Adipocyte (in vitro differentiated cells): Measurements from ENCODE around the gene ACSS3.
"Not testable (repeated sequence)": the region's sequence is repeated elsewhere in the genome, so short reads cannot be mapped to it uniquely, and the experiment has no call there.

Experiments used
- DNase-seq: peaks from one replicate; pipeline ENCODE4 v3.0.0-alpha.2; 2015; ENCODE audit warnings: low read depth
- H3K27me3 ChIP-seq: replicated peaks from 2 replicates; pipeline ENCODE4 v1.7.0; 2013; ENCODE audit warnings: mild to moderate bottlenecking, low read length, moderate library complexity; ENCODE audit not compliant: control insufficient read depth, insufficient read depth
- H3K36me3 ChIP-seq: 2 replicates; pipeline ENCODE4 v1.7.0; 2013; ENCODE audit warnings: low read length, mild to moderate bottlenecking, moderate library complexity; ENCODE audit not compliant: control insufficient read depth, insufficient read depth, severe bottlenecking
- H3K4me1 ChIP-seq: 2 replicates; pipeline ENCODE4 v1.7.0; 2013; ENCODE audit warnings: mild to moderate bottlenecking, low read length, moderate library complexity; ENCODE audit not compliant: control insufficient read depth, insufficient read depth
- H3K4me3 ChIP-seq: 2 replicates; pipeline ENCODE4 v1.7.0; 2013; ENCODE audit warnings: mild to moderate bottlenecking, low read length, moderate library complexity
- H3K9ac ChIP-seq: 2 replicates; pipeline ENCODE4 v1.7.0; 2013; ENCODE audit warnings: mild to moderate bottlenecking, low read length, moderate library complexity
- H3K9me3 ChIP-seq: 2 replicates; pipeline ENCODE4 v1.7.0; 2013; ENCODE audit warnings: mild to moderate bottlenecking, low read length, moderate library complexity; ENCODE audit not compliant: control insufficient read depth

Gene ACSS3

DNA sequence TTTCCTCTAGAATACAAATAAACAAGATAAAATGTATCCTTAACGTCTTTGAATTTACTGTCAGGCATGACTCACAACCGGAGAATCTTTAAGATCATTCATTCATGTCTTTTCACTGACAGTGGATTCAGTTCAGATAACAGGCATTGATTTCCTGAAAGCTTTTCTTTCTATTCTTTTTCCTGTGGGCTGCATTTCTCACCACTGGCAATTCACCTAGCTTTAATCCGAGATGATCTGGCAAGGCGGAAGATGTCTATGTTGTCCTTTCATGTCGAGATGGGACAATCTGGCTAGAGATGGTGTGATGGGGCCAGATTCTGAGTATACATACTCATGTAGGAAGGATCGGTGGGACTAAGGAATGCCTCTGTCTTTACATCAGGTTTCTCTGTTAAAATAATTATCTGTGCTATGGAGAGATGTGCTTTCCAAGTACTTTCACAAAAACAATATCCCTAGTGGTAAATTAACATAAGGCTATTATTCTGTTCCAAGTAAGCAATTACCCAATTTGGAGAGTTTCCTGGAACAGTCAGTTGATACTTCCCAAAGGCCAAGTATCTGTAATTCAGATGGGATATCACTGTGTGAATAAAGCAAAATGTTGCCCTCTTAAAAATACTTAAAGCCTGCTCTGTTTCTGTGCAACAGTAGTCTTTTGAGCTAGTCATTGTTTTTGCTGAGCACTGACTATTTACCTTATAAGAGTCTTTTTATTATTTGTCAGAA lies 17.8 kb downstream of the ACSS3 start:
- H3K9me3 ChIP-seq, result no peaks in the 10 kb centered on the region
- no peaks in the 10 kb centered on the region for H3K27me3 ChIP-seq
- peak overlapping the region; percentile 26 for H3K9ac ChIP-seq
- peak; percentile 26 for DNase-seq
- peaks cover 25% of the 10 kb centered on the region for H3K4me1 ChIP-seq
- H3K4me3 ChIP-seq, result peak overlapping the region; percentile 71
- H3K36me3 ChIP-seq, result no peaks in the 10 kb centered on the region

DNA sequence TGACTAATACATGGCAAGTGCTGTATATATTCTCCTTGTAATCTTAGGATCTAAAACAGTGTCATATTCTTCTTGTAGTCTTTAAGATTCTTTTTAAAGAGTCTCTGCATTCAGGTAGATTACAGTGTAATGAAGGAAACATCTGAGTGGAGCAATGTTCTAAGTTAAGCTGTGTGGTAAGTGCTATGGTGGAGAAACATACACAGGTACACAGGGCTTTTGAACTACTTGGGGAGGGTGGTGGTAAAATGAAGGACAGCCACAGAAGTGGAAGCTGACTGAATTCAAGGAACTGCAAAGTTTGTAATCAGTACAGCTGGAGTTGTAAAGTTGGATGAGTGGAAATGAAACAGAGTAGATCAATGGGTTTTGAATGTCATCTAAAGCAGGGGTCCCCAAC lies 27.8 kb downstream of the ACSS3 start:
- Histone ChIP-seq H3K9me3 (no peaks in the 10 kb centered on the region), H3K4me3 (no peak overlapping the region), H3K36me3 (peaks cover 8% of the 10 kb centered on the region), H3K9ac (no peak overlapping the region), H3K4me1 (peaks cover 4% of the 10 kb centered on the region), H3K27me3 (no peaks in the 10 kb centered on the region)
- DNase-seq, result no peak

DNA sequence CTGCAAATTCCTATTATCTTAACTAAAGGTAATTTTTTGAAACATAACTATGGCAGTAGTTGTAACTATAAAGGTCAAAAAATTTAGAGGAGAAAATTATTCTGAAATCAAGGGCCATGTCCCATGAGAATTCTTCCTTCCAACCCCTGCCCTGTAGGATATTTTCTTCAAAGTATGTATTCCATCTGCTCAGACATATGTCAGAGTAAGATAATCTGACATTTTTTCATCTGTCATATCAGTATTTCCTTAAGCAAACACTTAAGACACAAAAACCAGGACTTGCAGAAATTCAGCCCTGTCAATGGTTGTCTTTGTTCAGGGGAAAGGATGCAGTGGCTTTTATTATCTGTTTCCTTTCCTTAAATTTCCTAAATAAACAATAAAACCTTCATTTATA lies 36.3 kb downstream of the ACSS3 start:
- no peaks in the 10 kb centered on the region for H3K27me3 ChIP-seq
- H3K4me3 ChIP-seq, result no peak overlapping the region
- peaks cover 4% of the 10 kb centered on the region for H3K4me1 ChIP-seq
- DNase-seq, result no peak
- H3K9ac ChIP-seq, result no peak overlapping the region
- H3K36me3 ChIP-seq, result peaks cover 38% of the 10 kb centered on the region
- no peaks in the 10 kb centered on the region for H3K9me3 ChIP-seq

DNA sequence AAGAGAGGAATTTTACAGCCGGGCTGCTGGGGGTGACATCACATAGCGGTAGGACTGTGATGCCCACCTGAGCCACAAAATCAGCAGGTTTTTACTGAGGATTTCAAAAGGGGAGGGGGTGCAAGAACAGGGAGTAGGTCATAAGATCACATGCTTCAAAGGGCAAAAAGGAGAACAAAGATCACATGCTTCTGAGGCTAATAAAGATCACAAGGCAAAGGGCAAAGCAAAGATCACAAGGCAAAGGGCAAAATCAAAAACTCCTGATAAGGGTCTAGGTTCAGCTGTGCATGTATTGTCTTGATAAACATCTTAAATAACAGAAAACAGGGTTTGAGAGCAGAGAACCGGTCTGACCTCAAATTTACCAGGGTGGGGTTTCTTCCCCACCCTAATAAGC lies 41.2 kb downstream of the ACSS3 start:
- not testable (repeated sequence) for H3K27me3 ChIP-seq, H3K9me3 ChIP-seq, H3K4me3 ChIP-seq, DNase-seq, H3K9ac ChIP-seq, H3K4me1 ChIP-seq
- H3K36me3 ChIP-seq, result peaks cover 19% of the 10 kb centered on the region

DNA sequence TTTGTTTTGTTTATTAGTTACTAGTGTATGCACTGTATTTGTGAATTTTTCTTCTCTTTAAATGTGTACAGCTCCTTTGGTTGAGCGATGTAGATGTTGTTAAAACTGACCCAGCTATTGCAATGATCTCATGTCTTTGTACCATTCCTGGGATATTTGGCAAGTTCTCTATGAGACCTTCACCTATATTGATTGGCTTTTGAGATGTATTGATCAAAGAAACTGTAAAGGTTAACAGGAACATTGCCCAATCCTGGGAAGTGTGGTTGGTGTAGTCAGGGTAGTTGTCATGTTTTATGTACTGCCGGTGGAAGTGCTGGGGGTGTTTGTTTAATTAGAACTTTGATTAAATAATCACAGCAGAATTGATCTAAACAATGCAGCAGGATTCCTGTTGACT lies 43.1 kb downstream of the ACSS3 start:
- peaks cover under 1% of the 10 kb centered on the region for H3K4me1 ChIP-seq
- no peaks in the 10 kb centered on the region for H3K9me3 ChIP-seq
- DNase-seq, result no peak
- no peak overlapping the region for H3K9ac ChIP-seq
- H3K36me3 ChIP-seq, result peaks cover 16% of the 10 kb centered on the region
- H3K27me3 ChIP-seq, result no peaks in the 10 kb centered on the region
- H3K4me3 ChIP-seq, result no peak overlapping the region

DNA sequence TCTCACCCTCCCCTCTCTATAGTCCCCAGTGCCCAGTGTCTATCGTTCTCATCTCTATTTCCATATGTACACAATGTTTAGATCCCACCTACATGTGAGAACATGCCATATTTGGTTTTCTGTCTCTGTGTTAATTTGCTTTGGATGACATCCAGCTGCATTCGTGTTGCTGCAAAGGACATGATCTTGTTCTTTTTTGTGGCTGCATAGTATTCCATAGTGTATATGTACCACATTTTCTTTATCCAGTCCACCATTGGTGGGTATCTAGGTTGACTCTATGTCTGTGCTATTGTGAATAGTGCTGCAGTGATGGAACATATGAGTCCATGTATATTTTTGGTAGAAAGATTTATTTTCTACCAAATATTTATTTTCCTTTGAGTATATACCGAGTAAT lies 45.7 kb downstream of the ACSS3 start:
- no peaks in the 10 kb centered on the region for H3K9me3 ChIP-seq
- peaks cover 5% of the 10 kb centered on the region for H3K4me1 ChIP-seq
- H3K9ac ChIP-seq, result no peak overlapping the region
- H3K4me3 ChIP-seq, result no peak overlapping the region
- H3K36me3 ChIP-seq, result peaks cover 8% of the 10 kb centered on the region
- DNase-seq, result no peak
- H3K27me3 ChIP-seq, result no peaks in the 10 kb centered on the region

DNA sequence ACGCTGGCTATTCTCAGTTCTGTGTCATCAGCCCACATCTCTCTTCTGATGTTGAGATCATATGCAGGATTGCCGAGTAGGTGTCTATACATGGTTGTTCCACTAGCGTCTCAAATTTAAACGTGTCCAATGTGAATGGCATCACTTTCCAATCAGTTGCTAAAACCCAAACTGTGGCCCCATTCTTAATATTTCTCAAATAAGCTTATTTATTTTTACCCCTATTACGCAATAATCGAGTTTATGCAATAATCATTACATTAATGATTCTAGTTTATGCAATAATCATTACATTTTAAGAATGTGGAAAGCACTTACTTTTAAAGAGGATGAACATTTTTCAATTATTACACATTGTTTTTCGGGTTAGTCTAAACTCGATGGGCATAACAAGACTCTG lies 47.8 kb downstream of the ACSS3 start:
- Histone ChIP-seq H3K36me3 (no peaks in the 10 kb centered on the region), H3K9me3 (no peaks in the 10 kb centered on the region), H3K4me1 (peaks cover 5% of the 10 kb centered on the region), H3K4me3 (no peak overlapping the region), H3K9ac (no peak overlapping the region), H3K27me3 (no peaks in the 10 kb centered on the region)
- no peak for DNase-seq

DNA sequence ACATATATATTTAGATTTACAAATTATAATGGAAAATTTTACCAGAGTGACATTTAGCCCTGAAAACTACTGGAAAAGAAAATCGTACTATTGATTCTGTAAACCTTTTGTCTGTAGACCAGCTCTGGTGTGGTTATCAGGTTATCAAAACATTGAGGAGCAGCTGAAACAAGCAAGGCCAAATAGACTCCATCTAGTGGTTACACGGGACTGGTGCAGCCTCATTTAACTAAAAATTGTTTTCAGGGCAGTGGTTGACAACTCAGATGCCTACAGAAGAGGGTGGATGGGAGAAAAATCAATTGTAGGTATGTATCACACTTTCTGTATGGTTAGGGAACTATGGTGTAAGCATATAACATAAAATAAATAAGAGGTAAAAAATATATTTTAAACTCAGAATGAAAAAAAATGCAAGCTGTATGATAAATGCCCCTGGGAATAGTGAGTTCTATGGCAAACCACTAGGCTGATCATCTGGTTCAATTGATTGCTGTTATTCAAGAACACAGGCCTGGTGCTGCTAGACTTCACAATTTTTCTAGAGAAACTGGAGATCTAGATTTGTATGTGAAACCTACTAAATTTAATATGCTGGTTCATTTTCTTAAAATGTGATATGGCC lies 51.2 kb downstream of the ACSS3 start:
- DNase-seq, result peak; percentile 78
- Histone ChIP-seq H3K9ac (no peak overlapping the region), H3K4me3 (no peak overlapping the region), H3K27me3 (no peaks in the 10 kb centered on the region), H3K4me1 (peaks cover 5% of the 10 kb centered on the region), H3K9me3 (peaks cover 2% of the 10 kb centered on the region), H3K36me3 (no peaks in the 10 kb centered on the region)

DNA sequence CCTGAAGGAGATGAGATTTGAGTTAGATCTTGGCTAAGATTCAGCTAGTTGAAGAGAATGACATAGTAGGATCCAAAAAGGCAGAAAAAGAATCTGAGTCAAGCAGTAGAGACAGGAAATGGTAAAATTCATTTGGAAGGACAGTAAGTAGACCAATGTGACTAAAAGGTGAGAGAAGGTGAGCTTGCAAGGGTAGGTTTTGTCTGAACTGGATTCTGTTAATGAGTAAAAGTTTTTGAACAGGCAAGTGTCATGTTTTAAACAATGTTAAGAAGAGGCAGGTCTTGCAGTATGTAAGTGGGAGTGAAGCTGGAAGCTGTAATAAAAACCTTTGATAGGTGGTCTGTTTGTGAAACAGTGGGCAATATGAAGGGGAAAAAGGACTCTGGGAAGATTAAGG lies 58.6 kb downstream of the ACSS3 start:
- no peaks in the 10 kb centered on the region for H3K27me3 ChIP-seq
- H3K36me3 ChIP-seq, result peaks cover 8% of the 10 kb centered on the region
- H3K9ac ChIP-seq, result no peak overlapping the region
- no peak overlapping the region for H3K4me3 ChIP-seq
- no peaks in the 10 kb centered on the region for H3K4me1 ChIP-seq
- no peak for DNase-seq
- no peaks in the 10 kb centered on the region for H3K9me3 ChIP-seq

DNA sequence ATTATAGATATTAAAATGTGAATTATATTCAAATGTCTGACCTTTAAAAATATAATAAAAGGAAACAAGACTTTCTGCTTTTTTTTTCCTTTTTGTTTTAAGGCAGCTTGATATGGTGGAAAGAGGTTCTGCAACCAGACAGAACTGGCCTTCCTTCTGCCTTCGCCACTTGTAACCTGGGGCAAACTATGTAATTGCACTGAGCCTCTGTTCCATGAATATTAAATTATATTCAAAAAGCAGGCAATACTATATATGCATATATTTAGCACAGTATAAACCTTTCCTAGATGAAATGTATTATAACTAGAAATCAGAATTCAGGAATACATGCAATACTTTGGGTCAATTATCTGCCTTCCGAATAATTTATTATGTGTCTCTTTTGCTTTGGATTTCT lies 59.9 kb downstream of the ACSS3 start:
- Histone ChIP-seq H3K9ac (no peak overlapping the region), H3K9me3 (no peaks in the 10 kb centered on the region), H3K4me3 (no peak overlapping the region), H3K4me1 (no peaks in the 10 kb centered on the region), H3K27me3 (no peaks in the 10 kb centered on the region), H3K36me3 (peaks cover 8% of the 10 kb centered on the region)
- no peak for DNase-seq

DNA sequence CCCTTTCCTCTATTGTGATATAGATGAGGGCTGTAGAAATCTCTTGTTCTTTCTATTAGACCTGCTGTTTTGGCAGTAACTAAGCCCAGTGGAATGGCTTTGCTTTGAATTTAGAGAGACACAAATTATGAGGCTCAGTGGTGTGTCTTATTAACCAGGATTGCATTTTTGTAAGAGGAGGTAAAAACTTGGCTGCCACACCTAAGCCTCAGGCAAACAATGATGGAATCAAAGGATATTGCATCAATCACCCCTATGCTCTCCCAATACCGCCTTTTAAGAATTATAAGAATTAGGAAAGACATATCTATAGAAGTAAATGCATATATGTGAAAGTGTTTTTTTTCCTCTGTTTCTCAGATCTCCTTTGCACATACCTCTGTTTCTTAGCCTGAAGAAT lies 63.3 kb downstream of the ACSS3 start:
- no peak overlapping the region for H3K9ac ChIP-seq
- H3K4me1 ChIP-seq, result no peaks in the 10 kb centered on the region
- no peak overlapping the region for H3K4me3 ChIP-seq
- H3K27me3 ChIP-seq, result no peaks in the 10 kb centered on the region
- no peaks in the 10 kb centered on the region for H3K9me3 ChIP-seq
- H3K36me3 ChIP-seq, result peaks cover 13% of the 10 kb centered on the region
- peak; percentile 1 for DNase-seq

DNA sequence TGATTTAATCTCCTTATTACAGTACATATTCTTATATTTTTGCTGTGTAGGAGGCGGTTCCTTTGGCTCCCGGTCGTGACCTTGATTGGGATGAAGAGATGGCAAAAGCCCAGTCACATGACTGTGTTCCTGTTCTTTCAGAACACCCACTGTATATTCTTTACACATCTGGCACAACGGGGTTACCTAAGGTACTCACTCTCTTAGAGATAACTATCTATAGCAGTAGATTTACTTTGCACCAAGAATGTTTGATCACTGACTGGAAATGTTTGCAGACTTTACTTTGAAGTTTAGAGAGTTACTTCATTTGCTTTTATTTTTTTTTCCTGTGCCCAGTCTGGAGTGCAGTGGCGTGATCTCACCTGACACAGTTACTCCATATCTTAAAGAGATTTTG lies 65.2 kb downstream of the ACSS3 start:
- no peaks in the 10 kb centered on the region for H3K27me3 ChIP-seq
- no peak overlapping the region for H3K9ac ChIP-seq
- H3K4me3 ChIP-seq, result no peak overlapping the region
- DNase-seq, result no peak
- H3K36me3 ChIP-seq, result peaks cover 14% of the 10 kb centered on the region
- H3K9me3 ChIP-seq, result no peaks in the 10 kb centered on the region
- no peaks in the 10 kb centered on the region for H3K4me1 ChIP-seq
